GM12874 (cell line): ENCODE data around the gene TOP1.
A peak's percentile ranks its signal among the peaks of the same experiment; 100 is the strongest.

Experiments
- CTCF ChIP-seq: IDR thresholded peaks from 2 replicates; pipeline ENCODE4 v1.5.1; 2011; ENCODE audit warnings: low read depth, mild to moderate bottlenecking, control low read depth, low read length, moderate library complexity; ENCODE audit not compliant: insufficient read depth

TOP1 gene

GRCh38 chr20:41172296-41173140 lies 143.9 kb downstream of the TOP1 start:
- no peak for TF ChIP-seq CTCF

GRCh38 chr20:41173161-41173721 lies 144.6 kb downstream of the TOP1 start:
- TF ChIP-seq CTCF, result peak; percentile 94

GRCh38 chr20:41173791-41174341 lies 145.2 kb downstream of the TOP1 start:
- TF ChIP-seq CTCF, result no peak
